Neural progenitor cell (in vitro differentiated cells): ENCODE results near the gene CHST8. TPM values are rescaled to one million over a fixed set of nuclear protein-coding genes. Genes with fewer than 3 reads are reported as not detected.

Source experiments
- DNase-seq: peaks from one replicate; pipeline ENCODE4 v3.0.0-alpha.2; 2016; ENCODE audit warnings: low spot score
- H2AFZ ChIP-seq: fragments of 200-600 bp; sonication (generic); replicated peaks from 2 replicates; pipeline ENCODE4 v1.6.1; 2016; ENCODE audit warnings: antibody characterized with exemption
- H3F3A ChIP-seq: fragments of 200-600 bp; sonication (generic); 2 replicates; pipeline ENCODE4 v1.6.1; 2016; ENCODE audit warnings: antibody characterized with exemption, low read depth
- H3K27ac ChIP-seq: fragments of 200-600 bp; sonication (generic); 2 replicates; pipeline ENCODE4 v1.5.1; 2016; ENCODE audit warnings: mild to moderate bottlenecking
- H3K27me3 ChIP-seq: fragments of 200-600 bp; sonication (generic); 2 replicates; pipeline ENCODE4 v1.6.1; 2016; ENCODE audit warnings: mild to moderate bottlenecking, moderate library complexity
- H3K36me3 ChIP-seq: fragments of 200-600 bp; sonication (generic); 2 replicates; pipeline ENCODE4 v1.5.1; 2016
- H3K4me1 ChIP-seq: fragments of 200-600 bp; sonication (generic); 2 replicates; pipeline ENCODE4 v1.6.1; 2016; ENCODE audit warnings: mixed run types
- H3K4me2 ChIP-seq: fragments of 200-600 bp; sonication (generic); 2 replicates; pipeline ENCODE4 v1.6.1; 2016
- H3K4me3 ChIP-seq: fragments of 200-600 bp; sonication (generic); 2 replicates; pipeline ENCODE4 v1.5.1; 2016
- H3K79me2 ChIP-seq: fragments of 200-600 bp; sonication (generic); 2 replicates; pipeline ENCODE4 v1.6.1; 2016; ENCODE audit warnings: low read depth
- H3K9ac ChIP-seq: fragments of 200-600 bp; sonication (generic); 2 replicates; pipeline ENCODE4 v1.6.1; 2016
- H3K9me3 ChIP-seq: fragments of 200-600 bp; sonication (generic); 2 replicates; pipeline ENCODE4 v1.5.1; 2016; ENCODE audit warnings: low read depth
- H4K20me1 ChIP-seq: fragments of 200-600 bp; sonication (generic); 2 replicates; pipeline ENCODE4 v1.6.1; 2016; ENCODE audit warnings: low read depth
- H3K27ac Mint-ChIP-seq: 3 replicates; pipeline ENCODE4 v1.8.0; 2021; ENCODE audit warnings: mixed read lengths
- H3K27me3 Mint-ChIP-seq: 2 replicates; pipeline ENCODE4 v1.8.0; 2022; ENCODE audit warnings: low read depth, mild to moderate bottlenecking, inconsistent platforms, moderate library complexity, mixed read lengths; ENCODE audit not compliant: insufficient read depth
- H3K36me3 Mint-ChIP-seq: 3 replicates; pipeline ENCODE4 v1.8.0; 2021; ENCODE audit warnings: mixed read lengths
- H3K4me1 Mint-ChIP-seq: 3 replicates; pipeline ENCODE4 v1.8.0; 2021; ENCODE audit warnings: mixed read lengths
- H3K4me3 Mint-ChIP-seq: 3 replicates; pipeline ENCODE4 v1.8.0; 2021; ENCODE audit warnings: mild to moderate bottlenecking, moderate library complexity, mixed read lengths
- H3K9me3 Mint-ChIP-seq: 3 replicates; pipeline ENCODE4 v1.8.0; 2020; ENCODE audit warnings: mixed read lengths
- EZH2 ChIP-seq: fragments of 200-600 bp; sonication (generic); IDR thresholded peaks from 2 replicates; pipeline ENCODE4 v1.6.1; 2017; ENCODE audit warnings: antibody characterized with exemption, mild to moderate bottlenecking, moderate library complexity
- EZH2phosphoT487 ChIP-seq: fragments of 200-600 bp; sonication (generic); IDR thresholded peaks from 2 replicates; pipeline ENCODE4 v1.6.1; 2017; ENCODE audit warnings: antibody characterized with exemption
- total RNA-seq: library from RNA; depleted of rRNA; stranded (reverse); fragments of >200 nt; gene quantifications from 2 replicates; pipeline ENCODE4 v1.2.3, GENCODE V29; 2015; ENCODE audit warnings: low replicate concordance
- TF ChIP-seq, protein P1 (sequence below): fragments of 200-600 bp; sonication (generic); IDR thresholded peaks from 2 replicates; pipeline ENCODE4 v1.5.1; 2017; ENCODE audit warnings: antibody characterized with exemption, mild to moderate bottlenecking

CHST8 gene
- total RNA-seq, 1 donor from 2014 or later: 0.92 TPM

DNA sequence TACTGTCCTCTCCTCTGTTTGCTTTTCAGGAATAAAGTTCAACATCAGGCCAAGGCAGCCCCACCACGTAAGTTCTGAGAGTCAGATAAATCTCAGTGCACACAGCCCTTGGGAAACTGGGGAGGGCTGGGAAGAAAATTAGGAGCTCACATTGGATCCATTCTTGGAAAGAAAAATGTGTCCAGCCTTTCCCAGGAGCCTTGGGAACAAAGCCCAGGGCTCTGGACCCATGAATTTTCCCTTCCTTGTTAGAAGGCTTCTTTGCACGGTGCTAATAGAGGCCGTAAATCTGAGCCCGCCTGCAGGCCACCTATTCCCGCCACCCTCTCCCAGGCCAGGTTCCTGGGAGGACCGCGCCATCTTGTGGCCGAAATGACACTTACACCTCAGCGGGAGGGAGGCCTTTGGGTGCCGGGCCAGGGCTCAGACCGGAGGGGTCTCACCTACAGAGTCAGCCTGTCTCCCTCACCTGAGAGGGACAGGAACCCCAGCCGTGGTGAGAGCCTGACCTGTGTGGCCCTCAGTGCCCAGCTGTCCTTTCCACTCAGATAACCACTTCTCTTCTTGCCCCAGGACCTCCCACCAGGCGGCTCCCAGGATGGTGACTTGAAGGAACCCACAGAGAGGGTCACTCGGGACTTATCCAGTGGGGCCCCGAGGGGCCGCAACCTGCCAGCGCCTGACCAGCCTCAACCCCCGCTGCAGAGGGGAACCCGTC is 149.8 kb downstream of the CHST8 start:
- no peak overlapping the region for H3K9ac ChIP-seq

DNA sequence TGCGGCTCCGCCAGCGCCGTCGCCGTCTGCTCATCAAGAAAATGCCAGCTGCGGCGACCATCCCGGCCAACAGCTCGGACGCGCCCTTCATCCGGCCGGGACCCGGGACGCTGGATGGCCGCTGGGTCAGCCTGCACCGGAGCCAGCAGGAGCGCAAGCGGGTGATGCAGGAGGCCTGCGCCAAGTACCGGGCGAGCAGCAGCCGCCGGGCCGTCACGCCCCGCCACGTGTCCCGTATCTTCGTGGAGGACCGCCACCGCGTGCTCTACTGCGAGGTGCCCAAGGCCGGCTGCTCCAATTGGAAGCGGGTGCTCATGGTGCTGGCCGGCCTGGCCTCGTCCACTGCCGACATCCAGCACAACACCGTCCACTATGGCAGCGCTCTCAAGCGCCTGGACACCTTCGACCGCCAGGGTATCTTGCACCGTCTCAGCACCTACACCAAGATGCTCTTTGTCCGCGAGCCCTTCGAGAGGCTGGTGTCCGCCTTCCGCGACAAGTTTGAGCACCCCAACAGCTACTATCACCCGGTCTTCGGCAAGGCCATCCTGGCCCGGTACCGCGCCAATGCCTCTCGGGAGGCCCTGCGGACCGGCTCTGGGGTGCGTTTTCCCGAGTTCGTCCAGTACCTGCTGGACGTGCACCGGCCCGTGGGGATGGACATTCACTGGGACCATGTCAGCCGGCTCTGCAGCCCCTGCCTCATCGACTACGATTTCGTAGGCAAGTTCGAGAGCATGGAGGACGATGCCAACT is 150.5 kb downstream of the CHST8 start:
- no peak for DNase-seq
- no peak overlapping the region for H3K4me3 Mint-ChIP-seq
- no peak for TF ChIP-seq EZH2

More for the DNA sequence above, 149.8 kb downstream of the CHST8 start:
- H3K27me3 Mint-ChIP-seq: peaks cover 16% of the 10 kb centered on the region
- Histone ChIP-seq H3K79me2 (no peaks in the 10 kb centered on the region), H3K4me3 (no peak overlapping the region), H3K27ac (no peak overlapping the region), H4K20me1 (peaks cover 34% of the 10 kb centered on the region), H3K4me2 (no peak overlapping the region), H3F3A (no peaks in the 10 kb centered on the region), H3K27me3 (no peaks in the 10 kb centered on the region), H3K9me3 (no peaks in the 10 kb centered on the region), H3K36me3 (no peaks in the 10 kb centered on the region), H2AFZ (no peak overlapping the region), H3K4me1 (no peaks in the 10 kb centered on the region)
- H3K36me3 Mint-ChIP-seq: no peaks in the 10 kb centered on the region
- no peak overlapping the region for H3K4me3 Mint-ChIP-seq
- H3K9me3 Mint-ChIP-seq: no peaks in the 10 kb centered on the region
- DNase-seq: peak; percentile 80
- no peaks in the 10 kb centered on the region for H3K4me1 Mint-ChIP-seq
- no peak overlapping the region for H3K27ac Mint-ChIP-seq
- TF ChIP-seq, protein P1, sequence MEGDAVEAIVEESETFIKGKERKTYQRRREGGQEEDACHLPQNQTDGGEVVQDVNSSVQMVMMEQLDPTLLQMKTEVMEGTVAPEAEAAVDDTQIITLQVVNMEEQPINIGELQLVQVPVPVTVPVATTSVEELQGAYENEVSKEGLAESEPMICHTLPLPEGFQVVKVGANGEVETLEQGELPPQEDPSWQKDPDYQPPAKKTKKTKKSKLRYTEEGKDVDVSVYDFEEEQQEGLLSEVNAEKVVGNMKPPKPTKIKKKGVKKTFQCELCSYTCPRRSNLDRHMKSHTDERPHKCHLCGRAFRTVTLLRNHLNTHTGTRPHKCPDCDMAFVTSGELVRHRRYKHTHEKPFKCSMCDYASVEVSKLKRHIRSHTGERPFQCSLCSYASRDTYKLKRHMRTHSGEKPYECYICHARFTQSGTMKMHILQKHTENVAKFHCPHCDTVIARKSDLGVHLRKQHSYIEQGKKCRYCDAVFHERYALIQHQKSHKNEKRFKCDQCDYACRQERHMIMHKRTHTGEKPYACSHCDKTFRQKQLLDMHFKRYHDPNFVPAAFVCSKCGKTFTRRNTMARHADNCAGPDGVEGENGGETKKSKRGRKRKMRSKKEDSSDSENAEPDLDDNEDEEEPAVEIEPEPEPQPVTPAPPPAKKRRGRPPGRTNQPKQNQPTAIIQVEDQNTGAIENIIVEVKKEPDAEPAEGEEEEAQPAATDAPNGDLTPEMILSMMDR: peak; percentile 82
- TF ChIP-seq EZH2: no peak

DNA sequence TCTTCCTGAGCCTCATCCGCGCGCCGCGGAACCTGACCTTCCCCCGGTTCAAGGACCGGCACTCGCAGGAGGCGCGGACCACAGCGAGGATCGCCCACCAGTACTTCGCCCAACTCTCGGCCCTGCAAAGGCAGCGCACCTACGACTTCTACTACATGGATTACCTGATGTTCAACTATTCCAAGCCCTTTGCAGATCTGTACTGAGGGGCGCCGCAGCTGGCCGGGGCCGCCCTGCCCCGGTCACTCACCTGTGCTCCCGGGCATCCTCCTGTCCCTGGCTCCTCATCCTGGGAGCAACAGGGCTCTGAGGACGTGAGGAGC is 151.1 kb downstream of the CHST8 start:
- Mint-ChIP-seq H3K4me1 (no peaks in the 10 kb centered on the region), H3K27me3 (peaks cover 11% of the 10 kb centered on the region), H3K9me3 (no peaks in the 10 kb centered on the region), H3K4me3 (no peak overlapping the region), H3K27ac (no peak overlapping the region), H3K36me3 (no peaks in the 10 kb centered on the region)
- H3K9ac ChIP-seq: no peak overlapping the region
- H3K4me1 ChIP-seq: no peaks in the 10 kb centered on the region
- no peaks in the 10 kb centered on the region for H3K27me3 ChIP-seq
- TF ChIP-seq EZH2 (no peak), EZH2phosphoT487 (no peak)
- TF ChIP-seq, protein P1: no peak
- no peak overlapping the region for H3K27ac ChIP-seq
- H3K4me2 ChIP-seq: no peak overlapping the region
- no peak for DNase-seq
- no peaks in the 10 kb centered on the region for H3F3A ChIP-seq
- H4K20me1 ChIP-seq: peaks cover 24% of the 10 kb centered on the region
- H2AFZ ChIP-seq: no peak overlapping the region
- H3K9me3 ChIP-seq: no peaks in the 10 kb centered on the region
- H3K36me3 ChIP-seq: no peaks in the 10 kb centered on the region
- H3K4me3 ChIP-seq: no peak overlapping the region
- no peaks in the 10 kb centered on the region for H3K79me2 ChIP-seq

More for the DNA sequence above, 150.5 kb downstream of the CHST8 start:
- Mint-ChIP-seq H3K9me3 (no peaks in the 10 kb centered on the region), H3K36me3 (no peaks in the 10 kb centered on the region), H3K27me3 (peaks cover 16% of the 10 kb centered on the region), H3K4me1 (no peaks in the 10 kb centered on the region), H3K27ac (no peak overlapping the region)
- Histone ChIP-seq H2AFZ (no peak overlapping the region), H3K9ac (no peak overlapping the region), H3F3A (no peaks in the 10 kb centered on the region), H3K27me3 (no peaks in the 10 kb centered on the region), H3K36me3 (no peaks in the 10 kb centered on the region), H3K4me3 (no peak overlapping the region), H3K79me2 (no peaks in the 10 kb centered on the region), H3K4me1 (no peaks in the 10 kb centered on the region), H3K9me3 (no peaks in the 10 kb centered on the region), H3K27ac (no peak overlapping the region), H4K20me1 (peaks cover 28% of the 10 kb centered on the region), H3K4me2 (no peak overlapping the region)
